GM19467 (cell line): ENCODE measurements around the gene TMEM115.
A peak's percentile ranks its signal among the peaks of the same experiment; 100 is the strongest.

ENCODE experiments used
- ATAC-seq: cut with Tn5 transposase; IDR thresholded peaks from one replicate; pipeline ENCODE4 v1.9.1; 2021; ENCODE audit warnings: mild to moderate bottlenecking, moderate library complexity; ENCODE audit not compliant: unreplicated experiment

Gene TMEM115

DNA sequence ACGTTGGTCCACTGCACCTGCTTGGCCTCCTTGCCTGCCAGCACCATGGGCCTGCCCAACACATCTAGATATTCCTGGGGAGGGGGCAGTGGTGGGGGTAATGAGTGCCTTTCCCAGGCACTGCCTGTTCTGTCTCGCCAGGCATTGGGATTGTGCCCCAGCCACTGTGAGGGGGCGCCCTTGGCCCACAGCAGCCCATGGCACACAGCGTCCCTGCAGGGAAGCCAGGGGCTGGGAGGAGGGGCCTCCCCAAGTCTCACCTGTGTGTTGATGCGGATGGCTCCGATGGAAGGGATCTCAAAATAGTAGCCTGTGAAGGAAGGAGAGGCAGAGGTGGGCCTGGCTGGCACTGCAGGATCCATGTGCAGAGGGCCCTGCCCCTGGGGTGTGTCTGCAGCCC lies 18.7 kb upstream of the TMEM115 start:
- ATAC-seq = no peak

DNA sequence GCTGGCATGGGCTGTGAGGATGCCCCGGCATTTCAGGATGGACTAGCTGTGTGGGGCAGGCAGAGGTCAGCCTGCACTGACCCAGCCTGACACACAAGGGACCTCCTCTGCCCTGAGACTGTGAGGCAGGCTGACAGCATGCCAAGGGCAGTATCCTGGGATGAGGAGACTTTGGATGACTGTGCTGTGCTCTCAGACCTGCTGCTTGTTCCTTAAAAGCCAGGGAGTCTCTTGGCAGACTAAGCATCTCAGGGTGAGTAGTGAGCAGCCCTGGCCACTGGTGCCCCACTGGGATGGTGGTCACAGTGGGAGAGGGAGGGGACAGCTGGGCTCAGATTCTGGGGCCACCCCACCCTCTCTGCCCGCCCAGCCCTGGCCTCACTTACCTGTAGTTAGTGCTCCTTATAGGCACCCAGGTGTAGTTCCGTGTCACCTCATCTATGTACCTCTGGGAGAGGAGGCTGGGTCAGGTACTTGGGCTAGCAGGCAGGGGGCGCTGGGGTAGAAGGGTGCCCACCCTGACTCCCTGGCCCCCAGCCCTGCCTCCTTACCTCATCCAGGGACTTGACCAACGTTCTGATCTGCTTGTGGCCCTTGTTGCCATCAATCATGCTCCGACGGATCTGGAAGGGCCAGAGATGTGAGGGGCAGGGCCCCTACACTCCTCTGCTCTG lies 16.1 kb upstream of the TMEM115 start:
- ATAC-seq = no peak

DNA sequence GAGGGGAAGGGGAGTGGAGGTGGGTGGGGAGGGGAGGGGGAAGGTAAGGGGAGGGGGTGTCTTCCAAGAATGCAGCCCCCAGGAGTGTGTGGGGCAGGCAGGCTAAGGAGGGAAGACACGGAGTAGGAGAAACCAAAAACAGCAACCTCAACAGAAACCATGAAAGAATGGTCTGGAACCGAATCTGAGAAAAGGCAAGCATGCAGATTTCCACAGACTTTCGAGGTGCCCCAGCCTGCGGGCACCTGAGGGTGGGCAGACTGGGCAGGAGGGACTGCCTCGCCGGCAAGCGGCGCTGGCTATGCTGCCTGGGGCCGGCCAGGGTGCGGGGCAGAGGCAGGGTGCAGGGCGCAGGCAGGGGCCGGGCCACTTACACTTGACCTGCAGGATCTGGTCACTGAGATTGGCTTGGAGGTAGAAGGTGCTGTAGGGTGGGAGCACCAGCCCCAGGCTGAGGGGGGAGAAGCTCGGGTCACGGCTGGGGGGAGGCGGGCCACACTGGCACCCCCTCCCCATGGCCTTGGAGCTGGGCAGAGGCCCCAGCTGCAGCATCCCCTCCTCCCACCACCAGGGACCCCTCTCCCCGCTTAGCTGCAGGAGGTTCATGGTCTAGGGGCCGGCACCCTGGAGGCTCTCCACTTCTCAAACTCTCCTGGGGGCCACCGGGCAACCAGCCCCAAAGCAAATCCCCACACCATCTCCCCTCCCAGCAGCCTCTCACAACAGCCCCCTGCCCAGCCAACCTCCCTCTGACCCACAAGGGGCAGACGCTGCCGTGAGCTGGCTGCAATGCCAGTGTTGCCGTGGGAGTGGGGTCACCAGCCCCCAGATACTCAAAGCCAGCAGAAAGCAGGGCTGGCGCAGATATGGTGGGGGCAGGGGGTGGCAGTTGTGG lies 15.3 kb upstream of the TMEM115 start:
- ATAC-seq = no peak

DNA sequence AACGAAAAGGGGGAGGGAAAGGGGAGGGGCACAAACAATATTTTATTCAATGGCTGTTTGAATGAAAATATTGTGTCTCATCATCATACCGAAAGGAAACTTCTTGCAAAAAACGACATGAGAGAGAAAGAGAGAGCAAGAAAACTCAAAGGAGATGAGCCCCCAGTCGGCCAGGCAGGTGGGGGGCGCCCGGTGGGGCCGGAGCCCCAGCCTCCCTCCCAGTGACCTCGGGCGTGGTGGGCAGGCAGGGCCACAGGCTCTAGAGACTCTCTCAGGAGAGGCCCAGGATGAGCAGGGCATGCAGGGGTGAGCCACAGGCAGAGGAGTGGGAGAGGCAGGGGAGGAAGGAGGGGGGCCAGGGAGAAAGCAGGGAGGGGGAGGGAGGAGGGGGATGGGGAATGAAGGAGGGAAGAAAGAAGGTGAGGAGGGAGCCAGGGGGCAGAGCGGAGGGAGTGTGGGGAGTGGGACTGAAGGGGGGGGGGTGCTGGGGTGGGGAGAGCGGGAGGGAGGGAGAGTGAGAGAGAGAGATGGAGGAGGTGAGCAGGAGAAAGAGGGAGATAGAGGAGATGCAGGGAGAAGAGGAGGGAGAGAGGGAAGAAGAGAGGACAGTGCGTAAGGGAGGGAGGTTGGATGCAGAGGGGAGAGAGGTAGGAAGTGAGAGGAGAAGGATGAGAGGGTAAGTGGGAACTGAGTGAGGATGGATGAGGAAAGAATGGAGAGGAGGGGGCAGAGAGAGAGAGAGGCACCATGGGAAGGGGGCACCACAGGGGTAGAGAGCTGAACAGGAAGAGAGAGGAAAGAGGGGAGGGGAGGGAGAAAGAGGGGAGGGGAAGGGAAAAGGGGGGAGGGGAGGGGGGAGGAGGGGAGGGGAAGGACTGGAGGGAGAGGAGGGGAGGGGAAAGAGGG lies 14.1 kb upstream of the TMEM115 start:
- ATAC-seq = no peak

DNA sequence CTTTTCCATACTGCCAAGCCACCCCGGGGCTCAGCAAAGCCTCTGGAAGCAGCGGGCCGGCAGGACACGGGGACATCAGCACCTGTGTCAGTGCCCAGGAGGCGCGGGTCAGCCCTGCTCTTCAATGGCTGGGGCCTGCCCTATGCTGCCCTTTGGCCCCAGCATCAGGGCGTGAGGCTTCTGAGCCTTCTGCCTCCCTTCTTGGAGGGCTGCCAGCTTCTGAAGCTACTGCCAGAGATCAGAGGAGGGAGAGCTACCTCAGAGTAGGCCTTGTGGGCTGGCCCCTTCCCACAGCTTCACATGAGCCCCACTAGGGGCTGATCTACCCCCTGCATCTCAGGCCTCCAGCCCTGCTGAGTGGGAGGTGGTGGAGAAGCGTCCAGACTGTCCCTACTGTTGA lies 13.0 kb upstream of the TMEM115 start:
- no peak for ATAC-seq

DNA sequence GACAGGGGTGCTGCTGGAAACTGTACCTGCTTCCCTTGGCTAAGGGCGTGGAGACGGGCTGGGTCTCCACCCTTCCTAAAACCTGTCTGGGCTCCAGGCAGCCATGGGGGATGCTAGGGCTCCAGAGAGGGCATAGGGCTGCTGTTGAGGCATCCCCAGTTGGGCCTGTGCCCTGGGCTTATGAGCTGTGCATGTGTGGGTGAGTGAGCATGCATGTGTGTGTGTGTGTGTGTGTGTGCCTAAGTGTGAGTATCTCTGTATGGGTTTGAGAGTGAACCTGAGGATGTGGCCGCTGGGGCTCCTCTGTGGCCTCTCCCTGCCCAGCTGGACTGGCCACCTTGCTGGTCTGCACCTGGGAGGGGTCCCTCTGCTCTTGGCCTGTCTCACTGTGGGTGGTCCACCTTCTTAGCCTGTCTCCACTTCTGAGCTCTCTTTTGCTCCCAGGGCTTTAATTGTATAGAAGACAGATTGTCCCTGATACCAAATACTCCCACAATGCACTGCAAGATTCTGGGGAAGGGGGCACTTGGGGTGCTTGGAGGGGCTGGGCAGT lies 11.9 kb upstream of the TMEM115 start:
- ATAC-seq = no peak

DNA sequence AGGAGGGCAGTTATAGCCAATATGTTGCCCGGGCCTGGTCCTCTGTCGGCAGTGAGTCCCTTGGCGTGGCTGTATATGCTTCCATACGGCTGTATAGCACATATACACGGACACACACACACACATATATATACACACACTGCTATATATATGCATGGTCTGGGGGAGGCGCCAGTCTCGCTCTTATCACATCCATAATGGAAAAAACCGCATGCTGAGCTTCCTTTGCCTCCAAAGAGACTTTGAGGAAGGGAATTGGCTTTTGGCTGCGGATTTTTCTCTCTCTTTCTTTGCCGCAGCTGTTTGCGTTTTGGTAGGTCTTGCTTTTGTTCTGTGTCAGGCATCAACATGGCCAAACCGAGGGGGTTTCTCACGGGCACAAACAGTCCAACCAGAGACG lies 11.3 kb upstream of the TMEM115 start:
- ATAC-seq = no peak

DNA sequence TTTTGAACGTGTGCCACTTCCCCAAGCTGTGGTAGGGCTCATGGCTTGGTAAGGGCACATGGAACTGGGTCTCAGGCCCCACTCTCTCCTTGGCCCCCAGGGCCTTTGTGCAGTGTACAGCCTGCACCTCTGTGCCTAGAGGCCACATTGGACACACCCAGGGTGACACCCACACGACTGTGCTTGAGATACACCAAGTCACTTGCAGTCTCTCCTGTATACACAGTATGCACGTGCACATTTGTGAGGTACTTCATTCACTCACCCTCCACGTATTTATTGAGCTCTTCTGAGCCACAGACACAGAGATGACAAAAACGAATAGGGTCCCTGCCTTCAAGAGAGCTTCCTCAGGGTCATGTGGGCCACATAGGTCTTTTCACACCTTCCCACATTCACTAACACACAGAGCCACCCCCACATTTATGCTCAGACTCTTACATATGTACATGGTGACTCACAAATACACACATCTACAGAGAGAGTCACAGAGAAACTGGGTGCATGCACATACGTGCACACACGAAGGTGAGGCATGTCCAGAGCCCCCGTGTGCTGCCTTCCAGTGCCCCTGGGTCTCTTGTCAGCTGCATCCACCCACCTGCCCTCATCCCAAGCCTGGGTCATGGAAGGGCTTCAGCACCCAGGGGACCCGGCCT lies 9.8 kb upstream of the TMEM115 start:
- no peak for ATAC-seq

DNA sequence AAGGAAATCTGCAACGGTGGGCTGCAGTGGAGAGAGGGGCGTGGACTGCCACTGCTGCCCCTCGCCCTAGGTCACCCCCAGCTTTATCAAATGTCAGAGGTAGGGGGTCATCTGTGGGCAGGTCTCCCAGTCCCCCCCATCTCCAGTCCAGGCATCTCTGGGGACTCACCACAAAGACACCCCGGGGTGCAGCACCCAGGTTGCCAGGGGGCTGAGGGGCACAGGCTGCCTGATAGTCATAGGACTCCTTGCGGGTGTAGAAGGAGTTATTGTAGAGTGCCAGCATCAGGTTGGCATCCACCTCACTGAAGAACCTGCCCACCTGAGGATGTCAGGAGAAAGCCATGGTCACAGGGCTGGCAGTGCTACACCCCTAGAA lies 6.5 kb upstream of the TMEM115 start:
- ATAC-seq = no peak

DNA sequence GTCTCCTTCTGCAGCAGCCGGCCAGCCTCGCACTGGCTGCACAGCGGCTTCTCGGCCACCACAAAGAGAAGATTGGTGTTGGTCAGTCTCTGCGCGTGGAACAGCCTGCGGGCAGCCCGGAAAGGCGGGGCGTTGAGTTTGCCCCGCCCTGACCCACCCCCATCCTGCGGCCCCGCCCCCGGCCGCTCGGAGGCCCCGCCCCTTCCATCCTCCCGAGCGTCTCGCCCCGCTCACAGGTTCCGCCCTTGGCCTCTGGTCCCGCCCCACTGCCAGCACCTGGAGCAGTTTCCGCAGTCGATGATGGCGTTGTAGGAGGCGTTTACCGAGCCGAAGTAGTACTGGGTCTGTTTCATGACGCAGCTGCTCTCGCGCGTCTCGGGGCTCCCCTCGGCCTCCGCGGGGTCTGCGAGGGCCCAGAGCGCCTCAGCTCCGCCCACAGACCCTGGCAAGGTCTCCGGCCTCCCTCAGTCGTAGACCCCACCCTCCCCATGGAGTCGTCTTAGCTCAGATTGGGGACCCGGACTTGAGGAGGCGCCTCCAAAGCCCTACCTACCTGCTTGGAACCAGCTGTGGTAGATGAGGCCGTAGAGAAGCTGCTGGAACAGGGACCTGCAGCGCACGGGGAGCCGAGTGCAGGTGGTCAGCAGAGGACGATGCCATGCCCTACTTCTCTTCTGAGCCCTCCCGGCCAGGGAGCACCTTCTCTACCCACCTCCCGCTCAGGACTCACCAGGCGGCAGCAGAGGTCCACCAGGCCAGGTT lies 5.9 kb upstream of the TMEM115 start:
- ATAC-seq = peak; percentile 86

DNA sequence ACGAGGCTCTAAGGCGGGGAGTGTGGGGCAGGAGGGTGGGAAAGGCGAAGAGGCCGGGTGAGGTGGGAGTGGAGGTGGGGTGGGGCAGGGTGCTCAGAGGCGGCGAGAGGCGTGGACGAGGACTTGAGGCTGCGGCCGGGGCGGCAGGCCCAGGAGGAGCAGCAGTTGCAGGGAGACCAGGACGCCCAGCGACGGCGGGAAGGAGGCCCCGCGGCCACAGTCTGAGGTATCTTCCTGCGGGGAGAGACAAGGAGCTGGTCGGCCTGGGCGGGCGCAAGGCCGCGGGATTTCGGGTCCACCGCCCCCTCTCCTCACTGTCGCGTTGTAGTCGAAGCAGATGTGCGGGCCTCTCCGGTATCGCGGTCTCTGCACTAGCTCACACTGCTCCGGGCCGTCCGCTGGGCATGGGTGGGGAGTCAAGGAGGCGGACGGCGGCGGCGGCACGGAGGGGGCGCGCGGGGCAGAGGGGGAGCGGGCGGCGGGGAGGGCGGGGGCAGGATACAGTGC lies 5.3 kb upstream of the TMEM115 start:
- ATAC-seq = no peak

DNA sequence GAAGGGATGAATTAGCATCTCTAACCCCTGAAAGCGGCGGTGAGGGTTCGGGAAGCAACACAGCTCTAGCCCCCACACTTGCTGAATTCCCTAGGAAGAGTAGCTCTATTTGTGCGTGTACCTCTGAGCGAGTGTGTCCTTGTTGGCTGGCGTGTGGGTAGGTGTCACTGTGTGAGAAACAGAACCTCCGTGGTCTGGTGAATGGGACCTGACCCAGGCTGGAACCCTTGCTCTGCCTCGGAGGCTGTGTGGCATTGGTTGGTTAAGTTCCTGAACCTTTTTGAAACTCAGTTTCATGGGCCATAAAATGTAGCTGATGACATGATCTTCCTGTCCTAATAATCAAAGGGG lies 414 bp upstream of the TMEM115 start:
- ATAC-seq = no peak

DNA sequence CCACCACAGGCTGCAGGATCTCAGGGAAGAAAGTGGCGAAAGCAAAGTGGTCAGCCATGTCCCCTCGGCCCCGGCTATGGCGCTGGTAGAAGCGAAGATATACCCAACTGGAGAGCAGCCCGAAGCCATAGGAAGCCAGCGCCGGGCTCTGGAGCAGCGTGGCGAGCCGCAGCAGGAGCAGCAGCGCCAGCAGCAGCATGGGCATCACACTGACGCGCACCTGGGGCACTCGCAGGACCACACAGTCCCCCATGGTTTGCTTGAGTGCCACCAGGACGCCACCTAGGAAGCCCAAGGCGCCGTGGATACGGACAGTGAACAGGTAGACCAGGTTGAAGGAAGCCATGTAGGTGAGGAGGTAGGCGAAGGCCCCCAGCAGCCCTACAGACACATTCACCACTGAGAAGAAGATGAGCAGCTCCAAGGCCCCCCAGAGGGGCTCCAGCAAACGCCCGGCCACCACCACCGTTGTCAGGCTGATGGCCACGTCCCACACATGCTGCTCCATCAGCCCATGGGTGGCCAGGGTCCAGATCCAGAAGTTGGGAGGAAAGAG lies 888 bp downstream of the TMEM115 start:
- ATAC-seq = no peak

DNA sequence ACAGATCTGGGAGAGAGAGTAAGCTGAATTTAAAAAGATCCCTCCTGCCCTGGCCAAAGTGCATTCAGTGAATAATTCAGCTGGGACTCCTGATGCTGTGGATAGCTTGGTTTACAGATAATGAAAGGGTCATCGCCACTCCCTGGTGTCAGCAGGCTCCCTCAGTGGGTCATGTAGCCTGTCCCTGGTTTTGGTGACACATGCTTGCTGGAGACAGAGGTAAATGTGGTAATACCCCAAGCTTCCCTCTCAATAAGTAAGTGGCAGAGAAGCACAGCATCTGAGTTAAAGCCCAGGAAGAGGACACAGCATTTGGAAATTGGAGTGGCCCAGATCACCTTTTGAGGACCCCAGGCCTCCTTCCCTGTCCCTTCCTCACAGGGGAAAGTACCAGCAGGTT lies 1.8 kb downstream of the TMEM115 start:
- no peak for ATAC-seq

DNA sequence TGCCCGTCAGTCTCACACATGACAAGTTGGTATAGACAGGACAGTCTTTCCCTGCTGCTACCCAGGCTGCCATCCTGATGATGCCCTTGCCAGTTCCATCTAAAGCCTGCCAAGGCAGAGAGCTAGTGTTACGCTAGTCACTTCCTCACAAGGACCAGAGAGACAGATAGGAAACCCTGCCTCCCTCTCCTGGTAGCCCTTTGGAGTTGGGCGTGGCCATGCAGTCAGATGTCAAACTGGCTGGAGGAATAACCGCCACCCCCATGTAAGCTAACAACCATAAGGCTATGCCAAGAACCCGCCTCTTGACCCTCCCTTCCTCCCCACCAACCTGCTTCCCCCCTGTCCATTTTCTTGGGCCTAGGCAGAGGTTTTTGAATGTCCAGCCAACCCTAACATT lies 2.8 kb downstream of the TMEM115 start:
- ATAC-seq = no peak

DNA sequence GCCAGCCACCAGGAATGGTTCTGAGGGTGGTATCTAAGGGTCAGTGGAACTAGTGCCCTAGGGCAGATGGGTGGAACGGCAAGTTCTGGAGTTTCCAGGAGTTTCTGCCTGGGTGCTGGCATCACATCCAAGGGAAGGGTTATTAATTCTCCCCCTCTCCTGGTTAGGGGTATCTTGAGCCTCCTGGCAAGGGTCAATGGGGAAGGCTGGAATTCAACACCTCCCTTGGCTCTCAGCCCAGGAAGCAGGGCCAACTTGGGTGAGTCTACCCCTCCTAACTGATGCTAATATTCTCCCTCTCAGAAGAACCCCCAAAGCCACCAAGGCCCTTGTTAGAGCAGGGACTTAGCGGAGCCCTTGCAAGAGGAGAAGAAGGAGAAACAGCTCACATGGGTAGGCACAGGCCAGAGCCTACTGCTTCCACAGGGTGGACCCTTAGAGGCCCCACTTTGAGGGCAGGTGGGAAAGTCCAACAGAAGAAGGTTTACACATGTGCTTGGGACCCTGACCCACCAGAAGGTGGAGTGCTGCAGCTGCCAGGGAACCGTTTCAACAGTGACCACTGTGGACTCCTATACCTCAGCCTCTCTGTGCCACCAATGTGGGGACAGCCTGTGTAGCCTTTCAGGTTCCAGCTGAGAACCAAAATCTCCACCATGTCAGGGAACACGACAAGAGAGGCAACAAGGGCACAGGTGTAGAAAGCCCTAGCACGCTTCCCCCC lies 3.3 kb downstream of the TMEM115 start:
- ATAC-seq = no peak

DNA sequence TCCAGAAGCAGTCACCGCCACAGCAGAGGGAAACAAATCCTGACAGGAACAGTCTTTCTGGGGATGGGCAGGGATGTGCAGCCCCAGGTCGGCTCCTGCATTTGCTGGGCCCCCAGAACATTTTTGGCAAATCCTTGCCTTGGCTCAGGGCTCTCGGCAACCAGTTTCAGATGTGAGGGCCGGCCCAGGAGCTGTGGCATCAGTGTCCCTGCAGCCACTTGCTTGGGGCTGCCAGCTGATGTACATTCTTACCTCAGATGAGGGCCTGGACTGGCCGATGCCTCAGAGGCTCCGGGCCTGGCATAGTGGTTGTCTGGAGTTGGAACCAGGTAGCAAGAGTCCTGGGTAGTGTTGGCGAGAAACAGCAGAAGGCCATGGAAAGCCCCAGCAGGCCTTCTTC lies 4.5 kb downstream of the TMEM115 start:
- no peak for ATAC-seq

DNA sequence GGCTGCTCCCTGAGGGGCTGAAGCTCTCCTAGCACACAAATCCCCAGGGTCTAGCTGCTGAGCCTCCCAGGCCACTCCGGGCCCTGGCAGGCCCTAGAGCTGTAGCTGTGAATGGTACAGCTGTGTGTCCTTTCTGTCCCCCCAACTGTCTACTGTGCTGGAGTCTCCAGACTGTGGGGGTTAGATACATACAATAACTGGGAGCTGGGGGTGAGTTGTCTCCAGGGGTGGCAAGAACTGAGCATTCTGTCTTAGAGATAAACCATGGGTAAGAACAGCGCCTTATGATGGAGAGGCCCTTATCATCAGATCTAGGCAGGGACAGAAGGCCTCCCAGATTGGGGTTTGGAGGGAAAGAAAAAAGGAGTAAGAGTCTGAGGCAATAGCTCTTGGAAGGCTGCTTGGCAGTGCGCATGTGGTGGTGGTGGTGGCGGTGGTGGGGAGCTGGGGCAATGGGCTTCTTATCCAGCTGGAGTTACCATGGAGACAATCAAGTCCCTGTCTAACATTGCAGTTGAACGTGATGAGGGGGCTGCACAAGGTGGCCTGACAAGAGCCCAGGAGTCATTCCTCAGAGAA lies 5.0 kb downstream of the TMEM115 start:
- no peak for ATAC-seq
